Forelimb muscle (tissue), 1 donor: Measurements from ENCODE around the gene HSPA8. TPM values are rescaled to one million over a fixed set of nuclear protein-coding genes. Genes with fewer than 3 reads are reported as not detected.

Experiments
- DNase-seq: peaks from one replicate; pipeline ENCODE4 v3.0.0-alpha.2; 2013; ENCODE audit warnings: low read depth
- polyA plus RNA-seq: library from polyadenylated mRNA; unstranded; fragments of 120-200 nt; gene quantifications from one replicate; pipeline ENCODE4 v1.2.1, GENCODE V29; 2013; ENCODE audit not compliant: insufficient read length

Gene HSPA8
- polyA plus RNA-seq, 1 donor, result 1,976 TPM

GRCh38 chr11:123047266-123047946 is 14.5 kb downstream of the HSPA8 start:
- no peak for DNase-seq

GRCh38 chr11:123046473-123047259 is 15.3 kb downstream of the HSPA8 start:
- no peak for DNase-seq

- no peak for DNase-seq
These were observed 16.8 kb downstream of the HSPA8 start for GRCh38 chr11:123045101-123045500.

GRCh38 chr11:123041185-123041584 is 20.8 kb downstream of the HSPA8 start:
- no peak for DNase-seq

GRCh38 chr11:123040111-123040432 is 21.9 kb downstream of the HSPA8 start:
- DNase-seq, result no peak

GRCh38 chr11:123035831-123036230 is 26.1 kb downstream of the HSPA8 start:
- no peak for DNase-seq

- no peak for DNase-seq
These were observed 27.3 kb downstream of the HSPA8 start for GRCh38 chr11:123034597-123034996.

- DNase-seq, result no peak
These were observed 28.0 kb downstream of the HSPA8 start for GRCh38 chr11:123033895-123034294.

- DNase-seq, result no peak
These were observed 31.4 kb downstream of the HSPA8 start for GRCh38 chr11:123030517-123030916.

- DNase-seq, result no peak
These were observed 41.0 kb downstream of the HSPA8 start for GRCh38 chr11:123020968-123021367.

- DNase-seq, result no peak
These were observed 43.2 kb downstream of the HSPA8 start for GRCh38 chr11:123018702-123019101.

- no peak for DNase-seq
These were observed 50.4 kb downstream of the HSPA8 start for GRCh38 chr11:123011510-123011909.

Other genes with a start within 250 kb of the HSPA8 start
- gene CRTAM, start 223.6 kb downstream of the HSPA8 start, polyA plus RNA-seq, result not detected
- 1.3 TPM for gene JHY, start 179.4 kb downstream of the HSPA8 start, polyA plus RNA-seq
- not detected for gene BSX, start 80.3 kb downstream of the HSPA8 start, polyA plus RNA-seq
- 12.0 TPM for gene CLMP, start 133.1 kb upstream of the HSPA8 start, polyA plus RNA-seq